Measurements from ENCODE around the gene TMEM52. TPM values are rescaled to one million over a fixed set of nuclear protein-coding genes. Genes with fewer than 3 reads are reported as not detected.

TMEM52 gene
- total and polyA plus RNA-seq, 2 of the 13 experiments (the other 11 are each of a cell fraction or from before 2014, with no cell fraction given) = 13.2 to 18.7 TPM

DNA sequence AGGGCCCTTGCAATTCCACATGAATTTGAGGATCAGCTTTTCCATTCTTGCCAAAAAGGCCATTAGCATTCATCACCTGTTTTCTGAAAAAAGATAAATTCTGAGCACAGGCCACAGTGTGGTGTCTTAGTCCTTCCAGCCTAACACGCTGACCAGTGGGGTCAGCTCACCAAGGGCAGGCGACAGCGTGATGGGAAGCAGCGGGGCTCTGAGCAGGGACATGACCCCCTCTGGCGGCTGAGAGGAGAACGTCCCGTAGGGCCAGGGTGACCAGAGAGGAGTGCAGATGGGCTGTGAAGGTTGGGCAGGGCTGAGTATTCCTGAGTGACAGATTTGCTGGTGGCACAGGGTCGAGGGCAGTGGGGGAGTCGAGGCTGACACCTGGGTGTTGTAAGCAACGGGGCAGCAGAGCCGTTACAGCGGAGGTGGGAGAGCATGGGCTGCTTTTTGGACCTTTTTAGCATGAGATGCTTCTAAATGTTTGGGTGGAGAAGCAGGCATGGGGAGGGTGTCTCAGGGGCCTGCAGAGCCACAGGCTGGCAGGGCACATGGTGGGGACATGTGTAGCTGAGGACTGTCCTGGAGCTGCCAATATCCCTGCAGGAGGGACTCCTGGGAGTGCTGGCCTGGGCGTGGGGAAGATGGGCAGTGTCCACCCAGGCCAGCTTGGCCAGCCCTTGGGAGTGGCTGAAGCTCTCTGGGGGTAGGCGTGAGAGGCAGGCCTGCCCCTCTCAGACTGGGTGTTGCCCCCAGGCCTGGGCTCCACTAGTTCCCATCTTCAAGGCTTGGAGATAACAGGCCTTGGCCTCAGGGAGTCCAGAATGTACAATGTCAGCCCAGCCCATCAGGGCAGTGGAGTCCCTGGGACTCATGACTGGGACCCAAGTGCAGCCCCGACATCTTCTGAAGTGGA, 12.6 kb downstream of the TMEM52 start (continued):
- TF ChIP-seq, protein P1, sequence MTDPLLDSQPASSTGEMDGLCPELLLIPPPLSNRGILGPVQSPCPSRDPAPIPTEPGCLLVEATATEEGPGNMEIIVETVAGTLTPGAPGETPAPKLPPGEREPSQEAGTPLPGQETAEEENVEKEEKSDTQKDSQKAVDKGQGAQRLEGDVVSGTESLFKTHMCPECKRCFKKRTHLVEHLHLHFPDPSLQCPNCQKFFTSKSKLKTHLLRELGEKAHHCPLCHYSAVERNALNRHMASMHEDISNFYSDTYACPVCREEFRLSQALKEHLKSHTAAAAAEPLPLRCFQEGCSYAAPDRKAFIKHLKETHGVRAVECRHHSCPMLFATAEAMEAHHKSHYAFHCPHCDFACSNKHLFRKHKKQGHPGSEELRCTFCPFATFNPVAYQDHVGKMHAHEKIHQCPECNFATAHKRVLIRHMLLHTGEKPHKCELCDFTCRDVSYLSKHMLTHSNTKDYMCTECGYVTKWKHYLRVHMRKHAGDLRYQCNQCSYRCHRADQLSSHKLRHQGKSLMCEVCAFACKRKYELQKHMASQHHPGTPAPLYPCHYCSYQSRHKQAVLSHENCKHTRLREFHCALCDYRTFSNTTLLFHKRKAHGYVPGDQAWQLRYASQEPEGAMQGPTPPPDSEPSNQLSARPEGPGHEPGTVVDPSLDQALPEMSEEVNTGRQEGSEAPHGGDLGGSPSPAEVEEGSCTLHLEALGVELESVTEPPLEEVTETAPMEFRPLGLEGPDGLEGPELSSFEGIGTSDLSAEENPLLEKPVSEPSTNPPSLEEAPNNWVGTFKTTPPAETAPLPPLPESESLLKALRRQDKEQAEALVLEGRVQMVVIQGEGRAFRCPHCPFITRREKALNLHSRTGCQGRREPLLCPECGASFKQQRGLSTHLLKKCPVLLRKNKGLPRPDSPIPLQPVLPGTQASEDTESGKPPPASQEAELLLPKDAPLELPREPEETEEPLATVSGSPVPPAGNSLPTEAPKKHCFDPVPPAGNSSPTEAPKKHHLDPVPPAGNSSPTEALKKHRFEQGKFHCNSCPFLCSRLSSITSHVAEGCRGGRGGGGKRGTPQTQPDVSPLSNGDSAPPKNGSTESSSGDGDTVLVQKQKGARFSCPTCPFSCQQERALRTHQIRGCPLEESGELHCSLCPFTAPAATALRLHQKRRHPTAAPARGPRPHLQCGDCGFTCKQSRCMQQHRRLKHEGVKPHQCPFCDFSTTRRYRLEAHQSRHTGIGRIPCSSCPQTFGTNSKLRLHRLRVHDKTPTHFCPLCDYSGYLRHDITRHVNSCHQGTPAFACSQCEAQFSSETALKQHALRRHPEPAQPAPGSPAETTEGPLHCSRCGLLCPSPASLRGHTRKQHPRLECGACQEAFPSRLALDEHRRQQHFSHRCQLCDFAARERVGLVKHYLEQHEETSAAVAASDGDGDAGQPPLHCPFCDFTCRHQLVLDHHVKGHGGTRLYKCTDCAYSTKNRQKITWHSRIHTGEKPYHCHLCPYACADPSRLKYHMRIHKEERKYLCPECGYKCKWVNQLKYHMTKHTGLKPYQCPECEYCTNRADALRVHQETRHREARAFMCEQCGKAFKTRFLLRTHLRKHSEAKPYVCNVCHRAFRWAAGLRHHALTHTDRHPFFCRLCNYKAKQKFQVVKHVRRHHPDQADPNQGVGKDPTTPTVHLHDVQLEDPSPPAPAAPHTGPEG (CRISPR knock-in tag; IDR thresholded peaks at IDR 0.05) = no peak
- peak; percentile 51 for TF ChIP-seq CBX1 (IDR thresholded peaks at IDR 0.05; ENCODE audit: low read depth)
- TF ChIP-seq PHF8 (CRISPR knock-in tag; IDR thresholded peaks at IDR 0.05) = no peak; the same call in 1 of the 2 replicates
- TF ChIP-seq SIX1 (CRISPR knock-in tag; IDR thresholded peaks at IDR 0.05; ENCODE audit: borderline replicate concordance) = no peak
- TF ChIP-seq, protein P2, sequence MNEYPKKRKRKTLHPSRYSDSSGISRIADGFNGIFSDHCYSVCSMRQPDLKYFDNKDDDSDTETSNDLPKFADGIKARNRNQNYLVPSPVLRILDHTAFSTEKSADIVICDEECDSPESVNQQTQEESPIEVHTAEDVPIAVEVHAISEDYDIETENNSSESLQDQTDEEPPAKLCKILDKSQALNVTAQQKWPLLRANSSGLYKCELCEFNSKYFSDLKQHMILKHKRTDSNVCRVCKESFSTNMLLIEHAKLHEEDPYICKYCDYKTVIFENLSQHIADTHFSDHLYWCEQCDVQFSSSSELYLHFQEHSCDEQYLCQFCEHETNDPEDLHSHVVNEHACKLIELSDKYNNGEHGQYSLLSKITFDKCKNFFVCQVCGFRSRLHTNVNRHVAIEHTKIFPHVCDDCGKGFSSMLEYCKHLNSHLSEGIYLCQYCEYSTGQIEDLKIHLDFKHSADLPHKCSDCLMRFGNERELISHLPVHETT (CRISPR knock-in tag; conservative IDR thresholded peaks at IDR 0.05) = 0 out of 2 replicates have a peak, but pooled peaks have one; percentile 60
- TF ChIP-seq, protein P3, sequence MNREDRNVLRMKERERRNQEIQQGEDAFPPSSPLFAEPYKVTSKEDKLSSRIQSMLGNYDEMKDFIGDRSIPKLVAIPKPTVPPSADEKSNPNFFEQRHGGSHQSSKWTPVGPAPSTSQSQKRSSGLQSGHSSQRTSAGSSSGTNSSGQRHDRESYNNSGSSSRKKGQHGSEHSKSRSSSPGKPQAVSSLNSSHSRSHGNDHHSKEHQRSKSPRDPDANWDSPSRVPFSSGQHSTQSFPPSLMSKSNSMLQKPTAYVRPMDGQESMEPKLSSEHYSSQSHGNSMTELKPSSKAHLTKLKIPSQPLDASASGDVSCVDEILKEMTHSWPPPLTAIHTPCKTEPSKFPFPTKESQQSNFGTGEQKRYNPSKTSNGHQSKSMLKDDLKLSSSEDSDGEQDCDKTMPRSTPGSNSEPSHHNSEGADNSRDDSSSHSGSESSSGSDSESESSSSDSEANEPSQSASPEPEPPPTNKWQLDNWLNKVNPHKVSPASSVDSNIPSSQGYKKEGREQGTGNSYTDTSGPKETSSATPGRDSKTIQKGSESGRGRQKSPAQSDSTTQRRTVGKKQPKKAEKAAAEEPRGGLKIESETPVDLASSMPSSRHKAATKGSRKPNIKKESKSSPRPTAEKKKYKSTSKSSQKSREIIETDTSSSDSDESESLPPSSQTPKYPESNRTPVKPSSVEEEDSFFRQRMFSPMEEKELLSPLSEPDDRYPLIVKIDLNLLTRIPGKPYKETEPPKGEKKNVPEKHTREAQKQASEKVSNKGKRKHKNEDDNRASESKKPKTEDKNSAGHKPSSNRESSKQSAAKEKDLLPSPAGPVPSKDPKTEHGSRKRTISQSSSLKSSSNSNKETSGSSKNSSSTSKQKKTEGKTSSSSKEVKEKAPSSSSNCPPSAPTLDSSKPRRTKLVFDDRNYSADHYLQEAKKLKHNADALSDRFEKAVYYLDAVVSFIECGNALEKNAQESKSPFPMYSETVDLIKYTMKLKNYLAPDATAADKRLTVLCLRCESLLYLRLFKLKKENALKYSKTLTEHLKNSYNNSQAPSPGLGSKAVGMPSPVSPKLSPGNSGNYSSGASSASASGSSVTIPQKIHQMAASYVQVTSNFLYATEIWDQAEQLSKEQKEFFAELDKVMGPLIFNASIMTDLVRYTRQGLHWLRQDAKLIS (CRISPR knock-in tag; IDR thresholded peaks at IDR 0.05) = no peak
- TF ChIP-seq, protein P4, sequence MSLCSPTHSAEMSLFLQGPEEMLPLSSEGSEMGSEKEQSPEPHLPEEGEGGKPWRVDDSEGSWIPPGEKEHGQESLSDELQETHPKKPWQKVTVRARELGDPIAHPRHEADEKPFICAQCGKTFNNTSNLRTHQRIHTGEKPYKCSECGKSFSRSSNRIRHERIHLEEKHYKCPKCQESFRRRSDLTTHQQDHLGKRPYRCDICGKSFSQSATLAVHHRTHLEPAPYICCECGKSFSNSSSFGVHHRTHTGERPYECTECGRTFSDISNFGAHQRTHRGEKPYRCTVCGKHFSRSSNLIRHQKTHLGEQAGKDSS (CRISPR knock-in tag; IDR thresholded peaks at IDR 0.05; ENCODE audit: borderline replicate concordance, low read depth) = no peak; the same call in 1 of the 2 replicates
- no peak for TF ChIP-seq NFYB (CRISPR knock-in tag; IDR thresholded peaks at IDR 0.05)
- TF ChIP-seq ZNF263 (CRISPR knock-in tag; IDR thresholded peaks at IDR 0.05) = no peak
- TF ChIP-seq, protein P5, sequence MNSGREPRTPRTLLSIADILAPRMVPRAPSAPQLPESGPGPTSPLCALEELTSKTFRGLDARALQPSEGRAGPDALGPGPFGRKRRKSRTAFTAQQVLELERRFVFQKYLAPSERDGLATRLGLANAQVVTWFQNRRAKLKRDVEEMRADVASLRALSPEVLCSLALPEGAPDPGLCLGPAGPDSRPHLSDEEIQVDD (CRISPR knock-in tag; IDR thresholded peaks at IDR 0.05; ENCODE audit: borderline replicate concordance) = no peak
- TF ChIP-seq CBFB (CRISPR knock-in tag; IDR thresholded peaks at IDR 0.05) = 0 out of 2 replicates have a peak, but pooled peaks have one; percentile 40
- TF ChIP-seq, protein P6, sequence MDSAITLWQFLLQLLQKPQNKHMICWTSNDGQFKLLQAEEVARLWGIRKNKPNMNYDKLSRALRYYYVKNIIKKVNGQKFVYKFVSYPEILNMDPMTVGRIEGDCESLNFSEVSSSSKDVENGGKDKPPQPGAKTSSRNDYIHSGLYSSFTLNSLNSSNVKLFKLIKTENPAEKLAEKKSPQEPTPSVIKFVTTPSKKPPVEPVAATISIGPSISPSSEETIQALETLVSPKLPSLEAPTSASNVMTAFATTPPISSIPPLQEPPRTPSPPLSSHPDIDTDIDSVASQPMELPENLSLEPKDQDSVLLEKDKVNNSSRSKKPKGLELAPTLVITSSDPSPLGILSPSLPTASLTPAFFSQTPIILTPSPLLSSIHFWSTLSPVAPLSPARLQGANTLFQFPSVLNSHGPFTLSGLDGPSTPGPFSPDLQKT (CRISPR knock-in tag; IDR thresholded peaks at IDR 0.05; ENCODE audit: borderline replicate concordance) = no peak
